Breast epithelium (tissue), 4 donors: Measurements from ENCODE around the gene WDR72. TPM values are rescaled to one million over a fixed set of nuclear protein-coding genes. Genes with fewer than 3 reads are reported as not detected.

ENCODE experiments used
- DNase-seq, 2 donors: peaks; one replicate each; pipeline ENCODE4 v3.0.0-alpha.2; 2019; ENCODE audit warnings: low spot score in 2 of 2
- H3K27ac ChIP-seq, 2 donors: fragments of 200-600 bp; sonication (generic) in 1 of 2; one replicate each; pipeline ENCODE4 v1.5.1; 2016 to 2019; ENCODE audit warnings: mild to moderate bottlenecking in 1 of 2
- H3K27me3 ChIP-seq, 2 donors: fragments of 200-600 bp; sonication (generic) in 1 of 2; one replicate each; pipeline versions ENCODE4 v1.5.1 to v1.6.0; 2017 to 2019; ENCODE audit warnings: control low read depth in 1 of 2, mild to moderate bottlenecking in 1 of 2
- H3K36me3 ChIP-seq: fragments of 200-600 bp; one replicate; pipeline ENCODE4 v1.5.1; 2019
- H3K4me1 ChIP-seq, 2 donors: fragments of 200-600 bp; sonication (generic); one replicate each; pipeline ENCODE4 v1.5.1; 2016 to 2019; ENCODE audit warnings: control low read depth in 1 of 2
- H3K4me3 ChIP-seq, 3 donors: fragments of 200-600 bp; sonication (generic); 1 replicate in 2 of 3; 2 replicates in 1 of 3; pipeline ENCODE4 v1.5.1; 2016 to 2019; ENCODE audit warnings: mild to moderate bottlenecking in 3 of 3, moderate library complexity in 2 of 3
- H3K9me3 ChIP-seq, 2 donors: fragments of 200-600 bp; sonication (generic) in 1 of 2; one replicate each; pipeline ENCODE4 v1.5.1; 2016 to 2019; ENCODE audit warnings: control low read depth in 1 of 2
- POLR2A ChIP-seq: fragments of 450-650 bp; IDR thresholded peaks from one replicate; pipeline ENCODE4 v1.6.1; 2016; ENCODE audit warnings: antibody characterized with exemption, mild to moderate bottlenecking, moderate library complexity
- POLR2AphosphoS5 ChIP-seq, 3 donors: sonication (generic); formaldehyde crosslinking; IDR thresholded peaks; one replicate each; pipeline ENCODE4 v1.6.1; 2017; ENCODE audit warnings: antibody characterized with exemption in 3 of 3
- intact Hi-C: fragments of 100-400 bp; cut with DNase I; formaldehyde crosslinking; loops from one replicate; pipeline ENCODE4 v1.15.1; 2023; ENCODE audit warnings: low total_unique reads
- total RNA-seq, 3 donors: library from RNA; depleted of rRNA; stranded (reverse); fragments of >200 nt; gene quantifications; one replicate each; pipeline ENCODE4 v1.1.0, GENCODE V29; 2016
- TF ChIP-seq, protein P1 (sequence below), 3 donors: fragments of 450-650 bp; IDR thresholded peaks; one replicate each; pipeline ENCODE4 v1.5.1; 2016 to 2017; ENCODE audit warnings: antibody characterized with exemption in 3 of 3, mild to moderate bottlenecking in 3 of 3, moderate library complexity in 3 of 3

Gene WDR72
- total RNA-seq, 3 donors from 2014 or later = 0.66 to 1.2 TPM; not detected in 1

DNA sequence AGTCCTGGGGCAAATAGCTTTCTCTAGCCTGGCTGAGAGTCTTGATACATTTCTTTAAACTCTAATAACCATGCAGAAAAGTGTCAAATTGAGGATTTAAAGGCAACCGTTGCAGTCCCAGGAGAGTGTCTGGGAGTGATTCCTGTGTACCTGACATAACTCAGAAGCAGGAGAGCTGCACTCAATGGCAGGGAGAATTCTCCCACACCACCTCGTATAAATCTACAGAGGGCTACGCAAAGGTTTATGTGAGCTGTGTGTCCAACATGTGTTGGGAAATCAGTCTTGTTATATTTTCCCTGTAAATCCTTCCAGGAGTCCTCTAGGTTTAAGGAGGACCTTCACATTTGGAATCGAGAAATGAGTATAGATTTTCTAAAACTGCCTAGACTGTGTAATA, 192.6 kb downstream of the WDR72 start:
- no peak for DNase-seq
- Histone ChIP-seq H3K9me3 (no peaks in the 10 kb centered on the region), H3K36me3 (no peaks in the 10 kb centered on the region), H3K4me3 (no peak overlapping the region), H3K27ac (no peak overlapping the region), H3K4me1 (no peaks in the 10 kb centered on the region), H3K27me3 (no peaks in the 10 kb centered on the region)
- TF ChIP-seq POLR2AphosphoS5 (IDR thresholded peaks at IDR 0.05) = no peak
- TF ChIP-seq POLR2A = no peak
- TF ChIP-seq, protein P1, sequence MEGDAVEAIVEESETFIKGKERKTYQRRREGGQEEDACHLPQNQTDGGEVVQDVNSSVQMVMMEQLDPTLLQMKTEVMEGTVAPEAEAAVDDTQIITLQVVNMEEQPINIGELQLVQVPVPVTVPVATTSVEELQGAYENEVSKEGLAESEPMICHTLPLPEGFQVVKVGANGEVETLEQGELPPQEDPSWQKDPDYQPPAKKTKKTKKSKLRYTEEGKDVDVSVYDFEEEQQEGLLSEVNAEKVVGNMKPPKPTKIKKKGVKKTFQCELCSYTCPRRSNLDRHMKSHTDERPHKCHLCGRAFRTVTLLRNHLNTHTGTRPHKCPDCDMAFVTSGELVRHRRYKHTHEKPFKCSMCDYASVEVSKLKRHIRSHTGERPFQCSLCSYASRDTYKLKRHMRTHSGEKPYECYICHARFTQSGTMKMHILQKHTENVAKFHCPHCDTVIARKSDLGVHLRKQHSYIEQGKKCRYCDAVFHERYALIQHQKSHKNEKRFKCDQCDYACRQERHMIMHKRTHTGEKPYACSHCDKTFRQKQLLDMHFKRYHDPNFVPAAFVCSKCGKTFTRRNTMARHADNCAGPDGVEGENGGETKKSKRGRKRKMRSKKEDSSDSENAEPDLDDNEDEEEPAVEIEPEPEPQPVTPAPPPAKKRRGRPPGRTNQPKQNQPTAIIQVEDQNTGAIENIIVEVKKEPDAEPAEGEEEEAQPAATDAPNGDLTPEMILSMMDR (IDR thresholded peaks at IDR 0.05) = no peak
- intact Hi-C loops = no loop called here

DNA sequence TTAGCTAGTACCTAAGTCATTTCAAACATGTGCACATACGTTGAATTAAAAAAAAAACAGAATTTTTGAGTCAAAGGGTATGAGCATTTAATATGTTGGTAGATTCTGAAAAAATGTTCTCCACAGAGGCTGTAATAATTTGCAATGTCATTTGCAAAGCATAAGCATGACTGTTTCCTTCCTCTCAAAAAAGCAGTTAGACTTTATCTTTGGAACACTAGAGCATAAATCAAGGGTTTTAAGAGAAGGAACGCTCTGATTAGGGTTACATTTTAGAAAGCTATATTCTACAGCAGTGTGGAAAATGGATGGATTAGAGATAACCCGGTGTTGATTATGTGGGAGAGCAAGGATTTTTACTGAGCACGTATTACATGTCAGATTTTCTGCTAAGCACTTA, 193.7 kb downstream of the WDR72 start:
- no peaks in the 10 kb centered on the region for H3K27me3 ChIP-seq
- no peak overlapping the region for H3K27ac ChIP-seq
- H3K4me1 ChIP-seq = no peaks in the 10 kb centered on the region
- TF ChIP-seq POLR2A (no peak), POLR2AphosphoS5 (IDR thresholded peaks at IDR 0.05) (no peak)
- TF ChIP-seq, protein P1 (IDR thresholded peaks at IDR 0.05) = no peak
- DNase-seq = no peak
- no peak overlapping the region for H3K4me3 ChIP-seq
- intact Hi-C loops = no loop called here
- no peaks in the 10 kb centered on the region for H3K36me3 ChIP-seq
- no peaks in the 10 kb centered on the region for H3K9me3 ChIP-seq

DNA sequence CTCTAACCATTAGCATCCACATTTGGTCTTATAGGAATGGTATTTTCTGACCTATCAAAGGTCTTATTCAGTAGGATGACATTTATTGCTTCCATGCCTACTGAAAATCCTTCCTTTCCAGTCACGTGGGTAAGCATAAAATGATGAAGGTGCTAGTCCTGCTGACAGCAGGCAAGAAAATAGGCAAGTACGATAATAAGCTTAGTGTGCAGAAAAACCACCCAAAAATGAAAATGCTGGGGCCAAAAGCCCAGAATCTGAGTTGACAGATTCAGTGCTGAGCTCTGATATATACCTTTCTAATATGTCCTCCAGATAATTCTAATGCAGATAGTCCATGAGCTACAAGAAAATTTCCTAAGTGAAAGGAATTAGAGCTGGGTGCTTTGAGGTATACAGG, 194.8 kb downstream of the WDR72 start:
- DNase-seq = no peak
- H3K4me3 ChIP-seq = no peak overlapping the region

DNA sequence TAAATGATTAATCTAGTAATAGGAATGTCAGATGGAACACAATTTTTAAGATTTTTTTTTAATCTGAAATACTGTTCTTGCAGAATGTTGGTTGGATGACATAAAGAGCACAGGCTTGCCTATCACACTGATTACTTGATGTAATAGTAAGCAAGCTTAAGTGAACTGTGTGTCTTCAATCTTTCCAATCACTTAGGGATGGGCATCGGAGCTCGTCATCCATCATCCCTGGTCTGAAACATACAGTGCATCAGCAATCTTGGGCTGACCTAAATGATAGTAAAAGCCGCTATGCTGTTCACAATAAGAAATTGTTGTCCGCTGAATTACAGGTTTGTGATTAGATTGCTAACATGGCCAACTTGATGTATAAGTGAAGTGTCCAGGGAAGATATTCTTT, 195.8 kb downstream of the WDR72 start:
- TF ChIP-seq, protein P1 (IDR thresholded peaks at IDR 0.05) = no peak
- TF ChIP-seq POLR2AphosphoS5 (IDR thresholded peaks at IDR 0.05) (no peak), POLR2A (no peak)
- DNase-seq = no peak
- intact Hi-C loops = no loop called here
- Histone ChIP-seq H3K4me1 (no peaks in the 10 kb centered on the region), H3K27ac (no peak overlapping the region), H3K9me3 (no peaks in the 10 kb centered on the region), H3K27me3 (no peaks in the 10 kb centered on the region), H3K36me3 (no peaks in the 10 kb centered on the region), H3K4me3 (no peak overlapping the region)

More for the DNA sequence above, 194.8 kb downstream of the WDR72 start:
- Histone ChIP-seq H3K27me3 (no peaks in the 10 kb centered on the region), H3K27ac (no peak overlapping the region), H3K9me3 (no peaks in the 10 kb centered on the region), H3K4me1 (no peaks in the 10 kb centered on the region), H3K36me3 (no peaks in the 10 kb centered on the region)
- intact Hi-C loops = no loop called here
- TF ChIP-seq, protein P1 (IDR thresholded peaks at IDR 0.05) = no peak
- TF ChIP-seq POLR2A (no peak), POLR2AphosphoS5 (IDR thresholded peaks at IDR 0.05) (no peak)

DNA sequence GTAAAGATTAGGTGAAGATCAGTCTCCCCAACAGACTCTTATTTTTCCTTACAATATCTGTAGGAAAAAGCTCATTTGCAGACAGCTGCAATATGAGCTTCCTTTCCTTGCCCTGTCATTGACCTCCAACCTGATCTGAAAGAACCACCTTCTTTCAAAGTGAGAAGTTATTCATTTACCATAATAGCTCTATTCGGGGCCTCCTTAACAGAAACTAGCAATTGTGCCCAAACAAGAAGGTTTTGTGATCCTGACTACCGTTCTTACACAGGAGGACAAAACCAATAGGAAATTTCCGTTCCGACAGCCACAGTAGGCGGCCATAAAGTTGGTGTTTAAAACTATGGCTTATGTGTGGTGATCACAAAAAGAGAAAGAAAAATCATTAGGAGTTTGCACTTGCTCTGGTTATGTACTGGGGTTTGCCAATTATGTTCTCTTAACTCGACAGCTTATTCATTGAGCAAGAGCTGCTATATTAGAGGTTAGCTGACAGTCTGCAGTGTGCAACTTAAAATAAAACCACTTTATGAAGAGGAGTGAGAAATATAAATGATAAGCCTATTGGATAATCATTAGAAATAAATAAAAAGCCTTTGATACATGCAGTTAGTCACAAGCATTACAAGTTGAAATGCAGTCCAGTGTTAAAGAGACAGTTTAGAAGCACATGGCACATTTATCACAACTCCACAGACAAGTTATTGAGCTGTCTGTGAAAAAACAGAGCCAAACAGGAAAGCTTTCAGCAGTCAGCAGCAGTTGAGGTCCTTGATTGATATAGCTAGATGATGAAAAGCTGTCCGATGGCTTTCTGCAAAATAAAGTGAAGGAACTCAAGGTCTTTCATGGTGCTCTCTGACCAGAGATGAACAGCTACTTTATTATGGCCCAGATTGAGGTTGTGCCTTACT, 199.8 kb downstream of the WDR72 start:
- no peaks in the 10 kb centered on the region for H3K27me3 ChIP-seq
- H3K36me3 ChIP-seq = no peaks in the 10 kb centered on the region
- no peak overlapping the region for H3K27ac ChIP-seq
- intact Hi-C loops = no loop called here
- DNase-seq = no peak
- TF ChIP-seq POLR2AphosphoS5 (IDR thresholded peaks at IDR 0.05) = no peak
- TF ChIP-seq, protein P1 (IDR thresholded peaks at IDR 0.05) = no peak
- no peak for TF ChIP-seq POLR2A
- no peaks in the 10 kb centered on the region for H3K4me1 ChIP-seq
- H3K9me3 ChIP-seq = no peaks in the 10 kb centered on the region
- no peak overlapping the region for H3K4me3 ChIP-seq
